HCT116 (cell line): ENCODE results near the gene OPTN. TPM values are rescaled to one million over a fixed set of nuclear protein-coding genes. Genes with fewer than 3 reads are reported as not detected.

Source experiments
- ATAC-seq: fragments of 200-7000 bp; cut with Tn5 transposase; 2 replicates; pipeline ENCODE4 v1.9.1; 2020; ENCODE audit warnings: mild to moderate bottlenecking, moderate library complexity
- BruUV-seq: library from RNA; stranded (reverse); fragments of 400-500 nt; replicated peaks from 2 replicates; lab custom pipeline; 2021; lab: Mats Ljungman, UMichigan
- CTCF ChIA-PET: fragments of 300-600 bp; sonication (Branson Sonifier 250); formaldehyde crosslinking; loops from one replicate; lab custom pipeline; 2021; ENCODE audit warnings: antibody characterized with exemption; lab: Charles Lee
- POLR2A ChIA-PET: fragments of 300-600, 350-600 bp; sonication (Branson Sonifier 250); formaldehyde crosslinking; loops from one replicate; lab custom pipeline; 2021; ENCODE audit warnings: antibody characterized with exemption; lab: Charles Lee
- RAD21 ChIA-PET, 2 experiments: fragments of 300-600 bp; sonication (Branson Sonifier 250); formaldehyde crosslinking; loops; one replicate each; lab custom pipeline; 2023; ENCODE audit warnings: low total read pairs in 2 of 2; ENCODE audit not compliant: uncharacterized antibody in 2 of 2, unreplicated experiment in 2 of 2, low non-redundant PET in 1 of 2; lab: Charles Lee
- DNase-seq: peaks from one replicate; pipeline ENCODE4 v3.0.0-alpha.2; 2010; ENCODE audit warnings: low read depth, low spot score
- H2AFZ ChIP-seq: fragments of 200-600 bp; shearing (Covaris generic), sonication (generic); 2 replicates; pipeline ENCODE4 v1.6.1; 2017; ENCODE audit warnings: low read depth, mixed run types, mixed read lengths, antibody characterized with exemption, low read length; ENCODE audit not compliant: poor library complexity, severe bottlenecking
- H3K27ac ChIP-seq: 2 replicates; pipeline ENCODE4 v1.5.1; 2012; ENCODE audit warnings: low read depth, low read length
- H3K27me3 ChIP-seq: fragments of 200-600 bp; sonication (generic); 2 replicates; pipeline ENCODE4 v1.6.1; 2016; ENCODE audit warnings: mixed run types, low read length, mixed read lengths; ENCODE audit not compliant: insufficient read depth
- H3K36me3 ChIP-seq, 2 experiments: fragments of 200-500 bp in 1 of 2; fragments of 200-600 bp in 1 of 2; sonication (Bioruptor generic) in 1 of 2; sonication (generic) in 1 of 2; 2 replicates each; pipeline versions ENCODE4 v1.5.1 to v1.6.1; 2014 to 2016; ENCODE audit warnings: low read length in 2 of 2, inconsistent platforms in 1 of 2, mixed read lengths in 1 of 2, mixed run types in 1 of 2; ENCODE audit not compliant: insufficient read depth in 2 of 2, control insufficient read depth in 1 of 2
- H3K4me1 ChIP-seq, 2 experiments: fragments of 200-600 bp in 1 of 2; sonication (generic) in 1 of 2; 2 replicates each; pipeline versions ENCODE4 v1.5.1 to v1.6.1; 2012 to 2017; ENCODE audit warnings: low read length in 2 of 2, inconsistent platforms in 1 of 2, mild to moderate bottlenecking in 1 of 2, mixed read lengths in 1 of 2, mixed run types in 1 of 2, moderate library complexity in 1 of 2; ENCODE audit not compliant: insufficient read depth in 2 of 2, control insufficient read depth in 1 of 2
- H3K4me2 ChIP-seq: fragments of 200-600 bp; sonication (generic); 2 replicates; pipeline ENCODE4 v1.6.1; 2017; ENCODE audit warnings: mixed run types, low read length, mixed read lengths
- H3K4me3 ChIP-seq, 2 experiments: fragments of 200-600 bp in 1 of 2; sonication (generic) in 1 of 2; replicated peaks in 1 of 2; 2 replicates each; pipeline ENCODE4 v1.5.1; 2011 to 2016; ENCODE audit warnings: low read length in 2 of 2, control low read depth in 1 of 2, low read depth in 1 of 2, mild to moderate bottlenecking in 1 of 2, mixed read lengths in 1 of 2, mixed run types in 1 of 2
- H3K79me2 ChIP-seq: fragments of 200-600 bp; sonication (generic); 2 replicates; pipeline ENCODE4 v1.6.1; 2017; ENCODE audit warnings: mild to moderate bottlenecking, mixed run types, low read length, moderate library complexity, mixed read lengths; ENCODE audit not compliant: insufficient read depth
- H3K9ac ChIP-seq: fragments of 200-600 bp; sonication (generic); 2 replicates; pipeline ENCODE4 v1.6.1; 2016; ENCODE audit warnings: low read length, mixed read lengths
- H3K9me2 ChIP-seq: fragments of 200-600 bp; sonication (generic), shearing (Covaris generic); 2 replicates; pipeline ENCODE4 v1.6.1; 2017; ENCODE audit warnings: mixed run types, mild to moderate bottlenecking, moderate library complexity; ENCODE audit not compliant: insufficient read depth
- H3K9me3 ChIP-seq, 2 experiments: fragments of 200-500 bp in 1 of 2; fragments of 200-600 bp in 1 of 2; sonication (Bioruptor generic) in 1 of 2; sonication (generic) in 1 of 2; 2 replicates each; pipeline ENCODE4 v1.6.1; 2014 to 2017; ENCODE audit warnings: low read length in 2 of 2, mixed read lengths in 2 of 2, inconsistent platforms in 1 of 2, low read depth in 1 of 2, mild to moderate bottlenecking in 1 of 2, mixed run types in 1 of 2, moderate library complexity in 1 of 2; ENCODE audit not compliant: control insufficient read depth in 1 of 2, insufficient read depth in 1 of 2
- H4K20me1 ChIP-seq: fragments of 200-600 bp; sonication (generic), shearing (Covaris generic); 2 replicates; pipeline ENCODE4 v1.6.1; 2017; ENCODE audit warnings: mixed run types, mild to moderate bottlenecking, moderate library complexity; ENCODE audit not compliant: insufficient read depth
- ATF3 ChIP-seq: IDR thresholded peaks from 2 replicates; pipeline ENCODE4 v1.6.1; 2012
- CEBPB ChIP-seq: IDR thresholded peaks from 2 replicates; pipeline ENCODE4 v1.6.1; 2012; ENCODE audit warnings: low read depth
- EZH2phosphoT487 ChIP-seq: fragments of 200-600 bp; IDR thresholded peaks from 2 replicates; pipeline ENCODE4 v1.6.1; 2018; ENCODE audit warnings: antibody characterized with exemption, borderline replicate concordance
- POLR2A ChIP-seq: IDR thresholded peaks from 2 replicates; pipeline ENCODE4 v1.7.0; 2011; ENCODE audit warnings: borderline replicate concordance; ENCODE audit not compliant: insufficient read depth, insufficient read length; ENCODE audit errors: extremely low read depth
- POLR2AphosphoS5 ChIP-seq: IDR thresholded peaks from 2 replicates; pipeline ENCODE4 v1.6.1; 2011; ENCODE audit warnings: mild to moderate bottlenecking, low read depth, low read length, moderate library complexity
- RAD21 ChIP-seq: IDR thresholded peaks from 2 replicates; pipeline ENCODE4 v1.6.1; 2012; ENCODE audit warnings: low read depth, mild to moderate bottlenecking
- SRF ChIP-seq: IDR thresholded peaks from 2 replicates; pipeline ENCODE4 v1.6.1; 2012; ENCODE audit warnings: low read depth
- ZFX ChIP-seq: fragments of 450-650 bp; IDR thresholded peaks from 2 replicates; pipeline ENCODE4 v1.6.1; 2017
- ZNF274 ChIP-seq: fragments of 200-500 bp; sonication (Bioruptor generic); IDR thresholded peaks from 2 replicates; pipeline ENCODE4 v1.6.1; 2014; ENCODE audit warnings: mild to moderate bottlenecking, low read depth, low read length, inconsistent platforms
- intact Hi-C: fragments of 100-400 bp; cut with micrococcal nuclease; formaldehyde crosslinking; loops from 2 replicates; pipeline ENCODE4 v1.10.0; 2022
- total RNA-seq: library from RNA; stranded (reverse); gene quantifications from one replicate; pipeline ENCODE4 v1.2.1, GENCODE V29; 2021; ENCODE audit not compliant: unreplicated experiment

OPTN gene
- total RNA-seq, 1 experiment from 2014 or later, result 17.0 TPM

- H3K79me2 ChIP-seq, result no peaks in the 10 kb centered on the region
- RAD21 ChIA-PET, result no interaction called here
- H3K36me3 ChIP-seq, result peaks cover 0 to 3% of the 10 kb centered on the region in 2 experiments; a peak in 1 of 4 replicates
Measured at GRCh38 chr10:13118784-13119410, 18.9 kb downstream of the OPTN start.

DNA sequence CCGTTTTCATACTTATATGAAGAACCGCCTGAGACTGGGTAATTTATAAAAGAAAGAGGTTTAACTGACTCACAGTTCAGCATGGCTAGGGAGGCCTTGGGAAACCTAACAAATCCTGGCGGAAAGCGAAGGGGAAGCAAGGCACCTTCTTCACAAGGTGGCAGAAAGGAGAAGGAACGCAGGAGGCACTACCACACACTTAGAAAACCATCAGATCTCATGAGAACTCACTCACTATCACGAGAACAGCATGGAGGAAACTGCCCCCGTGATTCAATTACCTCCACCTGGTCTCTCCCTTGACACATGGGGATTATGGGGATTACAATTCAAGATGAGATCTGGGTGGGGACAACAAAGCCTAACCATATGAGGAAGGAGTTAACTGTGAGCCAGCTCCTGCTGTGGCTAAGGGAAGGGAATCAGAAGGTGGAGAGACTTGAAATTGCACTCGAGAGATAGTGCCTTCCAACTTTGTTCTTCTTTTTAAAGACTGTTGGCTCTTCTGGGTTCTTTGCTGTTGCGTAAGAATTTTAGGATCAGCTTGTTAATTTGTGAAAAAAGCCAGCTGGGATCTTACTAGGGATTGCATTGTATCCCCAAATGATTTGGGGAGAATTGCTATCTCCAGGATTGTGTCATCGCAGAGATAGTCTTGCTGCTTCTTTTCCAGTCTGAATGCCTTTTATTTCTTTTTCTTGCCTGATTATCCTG, 21.0 kb downstream of the OPTN start:
- Histone ChIP-seq H3K9me3 (no peaks in the 10 kb centered on the region), H3K27me3 (no peaks in the 10 kb centered on the region), H3K27ac (no peak overlapping the region), H2AFZ (no peak overlapping the region), H3K9ac (no peak overlapping the region), H3K79me2 (no peaks in the 10 kb centered on the region), H3K4me3 (no peak overlapping the region), H3K36me3 (peaks cover 0 to 3% of the 10 kb centered on the region in 2 experiments; a peak in 1 of 4 replicates), H3K4me2 (no peak overlapping the region), H3K4me1 (no peaks in the 10 kb centered on the region), H4K20me1 (no peaks in the 10 kb centered on the region), H3K9me2 (no peaks in the 10 kb centered on the region)
- ChIA-PET RAD21 (no interaction called here), CTCF (no interaction called here), POLR2A (no interaction called here)
- DNase-seq (no peak), ATAC-seq (no peak)
- intact Hi-C loops, result no loop called here
- TF ChIP-seq ATF3 (no peak), POLR2AphosphoS5 (no peak), RAD21 (no peak), ZFX (no peak), POLR2A (no peak), SRF (no peak), CEBPB (no peak), ZNF274 (no peak)
- BruUV-seq, result no TSS peak

More at GRCh38 chr10:13118784-13119410, 18.9 kb downstream of the OPTN start:
- no peak overlapping the region for H3K4me2 ChIP-seq
- no peaks in the 10 kb centered on the region for H3K9me3 ChIP-seq
- H3K4me1 ChIP-seq, result no peaks in the 10 kb centered on the region
- TF ChIP-seq EZH2phosphoT487, result no peak
- ChIA-PET CTCF (no interaction called here), POLR2A (no interaction called here)
- no peak for ATAC-seq
- no peaks in the 10 kb centered on the region for H4K20me1 ChIP-seq
- no peak overlapping the region for H2AFZ ChIP-seq
- no peak overlapping the region for H3K9ac ChIP-seq
- no TSS peak for BruUV-seq
- no peak overlapping the region for H3K27ac ChIP-seq
- intact Hi-C loops, result no loop called here
- no peak overlapping the region for H3K4me3 ChIP-seq
- H3K9me2 ChIP-seq, result no peaks in the 10 kb centered on the region
- no peak for DNase-seq
- no peaks in the 10 kb centered on the region for H3K27me3 ChIP-seq
